GM19452 (cell line): ENCODE data around the gene FARSA.
"Not testable (repeated sequence)": the region's sequence is repeated elsewhere in the genome, so short reads cannot be mapped to it uniquely, and the experiment has no call there.

ENCODE experiments used
- ATAC-seq: cut with Tn5 transposase; IDR thresholded peaks from one replicate; pipeline ENCODE4 v1.9.1; 2021; ENCODE audit not compliant: unreplicated experiment

The FARSA gene

GRCh38 chr19:12937927-12938778 lies 4.6 kb upstream of the FARSA start, which contains the start of gene CALR:
Gene CALR (plus strand): TSS chr19:12938609. CDS start chr19:12938680, 71 bp downstream.
- peak; percentile 81 for ATAC-seq

GRCh38 chr19:12937093-12937926 lies 3.8 kb upstream of the FARSA start:
- ATAC-seq: no peak

- no peak for ATAC-seq
These were observed 3.1 kb upstream of the FARSA start for GRCh38 chr19:12936582-12936981.

GRCh38 chr19:12935071-12935470 lies 1.6 kb upstream of the FARSA start:
- no peak for ATAC-seq

GRCh38 chr19:12932392-12933286 lies 872 bp downstream of the FARSA start:
- ATAC-seq: no peak

- no peak for ATAC-seq
These were observed 3.4 kb downstream of the FARSA start for GRCh38 chr19:12930002-12930645.

GRCh38 chr19:12924621-12925310 lies 8.7 kb downstream of the FARSA start:
- no peak for ATAC-seq

- ATAC-seq: no peak
These were observed 10.6 kb downstream of the FARSA start for GRCh38 chr19:12922959-12923358.

GRCh38 chr19:12921047-12921446 lies 12.5 kb downstream of the FARSA start:
- ATAC-seq: no peak

- no peak for ATAC-seq
These were observed 15.3 kb downstream of the FARSA start for GRCh38 chr19:12918253-12918652.

- ATAC-seq: not testable (repeated sequence)
These were observed 17.7 kb downstream of the FARSA start for GRCh38 chr19:12915860-12916259.

GRCh38 chr19:12913851-12914690 lies 19.4 kb downstream of the FARSA start:
- ATAC-seq: no peak

- ATAC-seq: no peak
These were observed 20.4 kb downstream of the FARSA start for GRCh38 chr19:12913011-12913561.

GRCh38 chr19:12912571-12912970 lies 20.9 kb downstream of the FARSA start:
- ATAC-seq: no peak

- ATAC-seq: no peak
These were observed 26.3 kb downstream of the FARSA start for GRCh38 chr19:12907166-12907565.

- ATAC-seq: peak; percentile 81
These were observed 33.5 kb downstream of the FARSA start for GRCh38 chr19:12899891-12900518.

- ATAC-seq: no peak
These were observed 37.1 kb downstream of the FARSA start for GRCh38 chr19:12896460-12896859.

GRCh38 chr19:12893582-12893981 lies 39.9 kb downstream of the FARSA start:
- no peak for ATAC-seq
